Neural crest cell (in vitro differentiated cells): ENCODE measurements around the gene DLGAP3. TPM values are rescaled to one million over a fixed set of nuclear protein-coding genes. Genes with fewer than 3 reads are reported as not detected.

Experiments used
- DNase-seq: peaks from one replicate; pipeline ENCODE4 v3.0.0; 2021; ENCODE audit warnings: low read depth, mixed read lengths, low spot score
- H3K27ac Mint-ChIP-seq: one replicate; pipeline ENCODE4 v1.8.0; 2021; ENCODE audit warnings: mild to moderate bottlenecking, mixed read lengths; ENCODE audit not compliant: unreplicated experiment
- H3K27me3 Mint-ChIP-seq: 2 replicates; pipeline ENCODE4 v1.8.0; 2021; ENCODE audit warnings: low read depth, mild to moderate bottlenecking, mixed read lengths
- H3K36me3 Mint-ChIP-seq: 2 replicates; pipeline ENCODE4 v1.8.0; 2021; ENCODE audit warnings: low read depth, mild to moderate bottlenecking, mixed read lengths
- H3K4me1 Mint-ChIP-seq: 2 replicates; pipeline ENCODE4 v1.8.0; 2021; ENCODE audit warnings: mixed read lengths
- H3K4me3 Mint-ChIP-seq: one replicate; pipeline ENCODE4 v1.8.0; 2021; ENCODE audit warnings: mild to moderate bottlenecking, mixed read lengths
- H3K9me3 Mint-ChIP-seq: 2 replicates; pipeline ENCODE4 v1.8.0; 2021; ENCODE audit warnings: mixed read lengths
- CTCF ChIP-seq: fragments of 200-600 bp; sonication (generic); conservative IDR thresholded peaks from 2 replicates; pipeline ENCODE4 v1.5.0; 2021; ENCODE audit warnings: antibody characterized with exemption, mild to moderate bottlenecking
- total RNA-seq: library from RNA; stranded (reverse); gene quantifications from 2 replicates; pipeline ENCODE4 v1.2.1, GENCODE V29; 2021

DLGAP3 gene
- total RNA-seq, 1 donor from 2014 or later = 5.0 TPM

GRCh38 chr1:34905098-34905459, 24.4 kb downstream of the DLGAP3 start:
- DNase-seq = no peak
- TF ChIP-seq CTCF = no peak
- Mint-ChIP-seq H3K9me3 (no peaks in the 10 kb centered on the region), H3K27me3 (peaks cover 58% of the 10 kb centered on the region), H3K4me1 (no peaks in the 10 kb centered on the region), H3K36me3 (no peaks in the 10 kb centered on the region), H3K4me3 (no peak overlapping the region), H3K27ac (no peak overlapping the region)

GRCh38 chr1:34904236-34905097, 25.0 kb downstream of the DLGAP3 start:
- no peak for TF ChIP-seq CTCF
- no peak overlapping the region for H3K4me3 Mint-ChIP-seq
- no peak overlapping the region for H3K27ac Mint-ChIP-seq

GRCh38 chr1:34901919-34902318, 27.5 kb downstream of the DLGAP3 start:
- no peak overlapping the region for H3K27ac Mint-ChIP-seq
- H3K9me3 Mint-ChIP-seq = no peaks in the 10 kb centered on the region
- peaks cover 36% of the 10 kb centered on the region for H3K27me3 Mint-ChIP-seq
- H3K4me1 Mint-ChIP-seq = no peaks in the 10 kb centered on the region
- no peaks in the 10 kb centered on the region for H3K36me3 Mint-ChIP-seq
- no peak for TF ChIP-seq CTCF
- no peak for DNase-seq
- no peak overlapping the region for H3K4me3 Mint-ChIP-seq

More at GRCh38 chr1:34904236-34905097, 25.0 kb downstream of the DLGAP3 start:
- Mint-ChIP-seq H3K9me3 (no peaks in the 10 kb centered on the region), H3K27me3 (peaks cover 57% of the 10 kb centered on the region), H3K4me1 (no peaks in the 10 kb centered on the region), H3K36me3 (no peaks in the 10 kb centered on the region)
- DNase-seq = no peak

GRCh38 chr1:34900775-34901502, 28.5 kb downstream of the DLGAP3 start:
- Mint-ChIP-seq H3K27ac (no peak overlapping the region), H3K9me3 (no peaks in the 10 kb centered on the region), H3K36me3 (no peaks in the 10 kb centered on the region), H3K4me1 (no peaks in the 10 kb centered on the region), H3K27me3 (peaks cover 34% of the 10 kb centered on the region), H3K4me3 (no peak overlapping the region)
- DNase-seq = no peak
- no peak for TF ChIP-seq CTCF

GRCh38 chr1:34899906-34900305, 29.5 kb downstream of the DLGAP3 start:
- no peak for DNase-seq
- Mint-ChIP-seq H3K9me3 (no peaks in the 10 kb centered on the region), H3K4me1 (no peaks in the 10 kb centered on the region), H3K27ac (no peak overlapping the region), H3K4me3 (no peak overlapping the region), H3K36me3 (no peaks in the 10 kb centered on the region), H3K27me3 (peaks cover 32% of the 10 kb centered on the region)
- no peak for TF ChIP-seq CTCF
